H9 (cell line): ENCODE data around the gene RFPL3. TPM values are rescaled to one million over a fixed set of nuclear protein-coding genes. Genes with fewer than 3 reads are reported as not detected.

ENCODE experiments used
- DNase-seq: peaks from one replicate; pipeline ENCODE4 v3.0.0-alpha.2; 2017
- H2AFZ ChIP-seq: one replicate; pipeline ENCODE4 v1.6.1; 2013; ENCODE audit warnings: mild to moderate bottlenecking, low read length, control low read depth, moderate library complexity
- H2AK5ac ChIP-seq: 2 replicates; pipeline ENCODE4 v1.6.1; 2013; ENCODE audit warnings: low read length, control low read depth, mixed read lengths; ENCODE audit not compliant: insufficient read length
- H2BK120ac ChIP-seq: one replicate; pipeline ENCODE4 v1.6.1; 2013; ENCODE audit warnings: low read depth, mild to moderate bottlenecking, low read length, control low read depth, inconsistent platforms; ENCODE audit not compliant: poor library complexity, severe bottlenecking
- H2BK12ac ChIP-seq: 2 replicates; pipeline ENCODE4 v1.6.1; 2013; ENCODE audit warnings: low read length, control low read depth, mixed read lengths, low read depth; ENCODE audit not compliant: insufficient read length
- H2BK15ac ChIP-seq: 2 replicates; pipeline ENCODE4 v1.6.1; 2013; ENCODE audit warnings: low read depth, low read length, control low read depth
- H2BK20ac ChIP-seq: one replicate; pipeline ENCODE4 v1.6.1; 2013; ENCODE audit warnings: low read depth, mild to moderate bottlenecking, low read length, control low read depth, inconsistent platforms; ENCODE audit not compliant: poor library complexity, severe bottlenecking
- H2BK5ac ChIP-seq: 2 replicates; pipeline ENCODE4 v1.6.1; 2013; ENCODE audit warnings: low read length, control low read depth, mixed read lengths; ENCODE audit not compliant: insufficient read length
- H3K14ac ChIP-seq: 2 replicates; pipeline ENCODE4 v1.6.1; 2013; ENCODE audit warnings: low read length, control low read depth; ENCODE audit not compliant: insufficient read depth
- H3K18ac ChIP-seq: 2 replicates; pipeline ENCODE4 v1.6.1; 2013; ENCODE audit warnings: low read depth, mild to moderate bottlenecking, mixed read lengths, low read length, control low read depth; ENCODE audit not compliant: insufficient read length
- H3K23ac ChIP-seq: 2 replicates; pipeline ENCODE4 v1.6.1; 2013; ENCODE audit warnings: low read length, control low read depth, mixed read lengths, low read depth; ENCODE audit not compliant: insufficient read length
- H3K23me2 ChIP-seq: 2 replicates; pipeline ENCODE4 v1.6.1; 2013; ENCODE audit warnings: low read depth, mild to moderate bottlenecking, mixed read lengths, low read length, control low read depth; ENCODE audit not compliant: insufficient read length, poor library complexity, severe bottlenecking
- H3K27ac ChIP-seq: 2 replicates; pipeline ENCODE4 v1.5.1; 2013; ENCODE audit warnings: low read length, control low read depth, mixed read lengths, low read depth; ENCODE audit not compliant: insufficient read length
- H3K27me3 ChIP-seq: 2 replicates; pipeline ENCODE4 v1.6.1; 2013; ENCODE audit warnings: low read length, control low read depth, inconsistent platforms; ENCODE audit not compliant: insufficient read depth
- H3K4ac ChIP-seq: 2 replicates; pipeline ENCODE4 v1.6.1; 2013; ENCODE audit warnings: low read depth, mild to moderate bottlenecking, control low read depth, inconsistent platforms, low read length, moderate library complexity
- H3K4me1 ChIP-seq: 2 replicates; pipeline ENCODE4 v1.6.1; 2013; ENCODE audit warnings: low read length, control low read depth, inconsistent platforms; ENCODE audit not compliant: insufficient read depth
- H3K4me2 ChIP-seq: 2 replicates; pipeline ENCODE4 v1.6.1; 2013; ENCODE audit warnings: low read length, control low read depth, mixed read lengths; ENCODE audit not compliant: insufficient read length, insufficient read depth
- H3K56ac ChIP-seq: 2 replicates; pipeline ENCODE4 v1.6.1; 2013; ENCODE audit warnings: low read depth, mild to moderate bottlenecking, mixed read lengths, low read length, control low read depth; ENCODE audit not compliant: insufficient read length
- H3K79me1 ChIP-seq: 2 replicates; pipeline ENCODE4 v1.6.1; 2013; ENCODE audit warnings: low read depth, mild to moderate bottlenecking, moderate library complexity, low read length, control low read depth, inconsistent platforms; ENCODE audit not compliant: insufficient read depth, poor library complexity, severe bottlenecking
- H3K79me2 ChIP-seq: 2 replicates; pipeline ENCODE4 v1.6.1; 2013; ENCODE audit warnings: low read length, control low read depth, inconsistent platforms; ENCODE audit not compliant: insufficient read depth
- H3K9ac ChIP-seq: 2 replicates; pipeline ENCODE4 v1.6.1; 2013; ENCODE audit warnings: low read length, control low read depth, mixed read lengths; ENCODE audit not compliant: insufficient read length; ENCODE audit errors: extremely low read depth
- H3K9me3 ChIP-seq: one replicate; pipeline ENCODE4 v1.6.1; 2013; ENCODE audit warnings: low read depth, low read length, inconsistent platforms; ENCODE audit not compliant: control insufficient read depth
- H3T11ph ChIP-seq: one replicate; pipeline ENCODE4 v1.6.1; 2013; ENCODE audit warnings: mild to moderate bottlenecking, low read length, control low read depth, inconsistent platforms
- H4K20me1 ChIP-seq: one replicate; pipeline ENCODE4 v1.6.1; 2013; ENCODE audit not compliant: control insufficient read depth, insufficient read length, insufficient read depth
- H4K5ac ChIP-seq: 2 replicates; pipeline ENCODE4 v1.6.1; 2013; ENCODE audit warnings: low read depth, mild to moderate bottlenecking, mixed read lengths, low read length, control low read depth; ENCODE audit not compliant: insufficient read length
- H4K8ac ChIP-seq: replicated peaks from 2 replicates; pipeline ENCODE4 v1.6.1; 2013; ENCODE audit warnings: low read length, control low read depth, mixed read lengths, low read depth; ENCODE audit not compliant: insufficient read length
- H4K91ac ChIP-seq: 2 replicates; pipeline ENCODE4 v1.6.1; 2013; ENCODE audit warnings: low read depth, mild to moderate bottlenecking, moderate library complexity, mixed read lengths, low read length, control low read depth; ENCODE audit not compliant: insufficient read length
- H3K27ac Mint-ChIP-seq, 3 experiments: 2 replicates in 2 of 3; 3 replicates in 1 of 3; pipeline ENCODE4 v1.8.0; 2020 to 2021; ENCODE audit warnings: mixed read lengths in 3 of 3, mild to moderate bottlenecking in 1 of 3, moderate library complexity in 1 of 3
- H3K27me3 Mint-ChIP-seq: 2 replicates; pipeline ENCODE4 v1.8.0; 2021; ENCODE audit warnings: low read depth, mild to moderate bottlenecking, moderate library complexity, mixed read lengths
- H3K36me3 Mint-ChIP-seq, 3 experiments: 2 replicates in 2 of 3; 3 replicates in 1 of 3; pipeline ENCODE4 v1.8.0; 2020 to 2021; ENCODE audit warnings: low read depth in 3 of 3, mixed read lengths in 3 of 3; ENCODE audit not compliant: insufficient read depth in 1 of 3
- H3K4me1 Mint-ChIP-seq, 2 experiments: 2 replicates each; pipeline ENCODE4 v1.8.0; 2020; ENCODE audit warnings: mixed read lengths in 2 of 2
- H3K4me3 Mint-ChIP-seq, 2 experiments: 2 replicates in 1 of 2; 3 replicates in 1 of 2; pipeline ENCODE4 v1.8.0; 2020 to 2021; ENCODE audit warnings: mild to moderate bottlenecking in 2 of 2, mixed read lengths in 2 of 2, moderate library complexity in 1 of 2
- H3K9me3 Mint-ChIP-seq, 2 experiments: 2 replicates in 1 of 2; 3 replicates in 1 of 2; pipeline ENCODE4 v1.8.0; 2020; ENCODE audit warnings: mild to moderate bottlenecking in 2 of 2, mixed read lengths in 2 of 2, moderate library complexity in 1 of 2
- CTCF ChIP-seq: fragments of 200-600 bp; sonication (generic); conservative IDR thresholded peaks from 3 replicates; pipeline ENCODE4 v1.8.0; 2021; ENCODE audit warnings: antibody characterized with exemption, mild to moderate bottlenecking
- WGBS: extraction: QIAGEN DNeasy Blood & Tissue Kit; methylation state at CpG from one replicate; pipeline ENCODE4 v1.1.7; 2013; ENCODE audit warnings: missing lambda C conversion rate, low lambda C conversion rate, mixed read lengths; ENCODE audit not compliant: insufficient read length; ENCODE audit errors: extremely low coverage; 5-methylcytosine and 5-hydroxymethylcytosine counted together
- total RNA-seq: library from RNA; stranded (reverse); gene quantifications from 2 replicates; pipeline ENCODE4 v1.2.1, GENCODE V29; 2021

The RFPL3 gene
- total RNA-seq, 1 experiment from 2014 or later: not detected

GRCh38 chr22:32338757-32339156 is 18.9 kb upstream of the RFPL3 start:
- Histone ChIP-seq H3K27ac (no peak overlapping the region), H3K9ac (no peak overlapping the region), H4K20me1 (no peaks in the 10 kb centered on the region), H3K9me3 (no peaks in the 10 kb centered on the region), H3K23ac (no peak overlapping the region), H3T11ph (no peak overlapping the region), H2BK5ac (no peak overlapping the region), H3K4me2 (no peak overlapping the region), H3K14ac (no peak overlapping the region), H2BK15ac (no peak overlapping the region), H3K79me1 (no peaks in the 10 kb centered on the region), H3K56ac (no peak overlapping the region), H4K8ac (no peak overlapping the region), H2AFZ (no peak overlapping the region), H3K79me2 (no peaks in the 10 kb centered on the region), H4K5ac (no peak overlapping the region), H2BK120ac (no peak overlapping the region), H2AK5ac (no peak overlapping the region), H2BK20ac (no peak overlapping the region), H3K27me3 (no peaks in the 10 kb centered on the region), H3K4ac (no peak overlapping the region), H3K23me2 (no peaks in the 10 kb centered on the region), H3K4me1 (no peaks in the 10 kb centered on the region), H2BK12ac (no peak overlapping the region), H4K91ac (no peak overlapping the region), H3K18ac (no peak overlapping the region)
- DNase-seq: no peak
- Mint-ChIP-seq H3K4me1 (peaks cover 17 to 38% of the 10 kb centered on the region in 2 experiments), H3K4me3 (no peak overlapping the region), H3K36me3 (no peaks in the 10 kb centered on the region; a peak in 1 of 7 replicates), H3K27ac (no peak overlapping the region; a peak in 1 of 7 replicates), H3K9me3 (no peaks in the 10 kb centered on the region), H3K27me3 (peaks cover 51% of the 10 kb centered on the region)
- no peak for TF ChIP-seq CTCF
- no CpG with 5 or more reads among the region's 10 CpGs for WGBS
